Eye (tissue), 1 donor: ENCODE data around the gene CHRM1.

Experiments
- DNase-seq: peaks from one replicate; pipeline ENCODE4 v3.0.0-alpha.2; 2015

CHRM1 gene

DNA sequence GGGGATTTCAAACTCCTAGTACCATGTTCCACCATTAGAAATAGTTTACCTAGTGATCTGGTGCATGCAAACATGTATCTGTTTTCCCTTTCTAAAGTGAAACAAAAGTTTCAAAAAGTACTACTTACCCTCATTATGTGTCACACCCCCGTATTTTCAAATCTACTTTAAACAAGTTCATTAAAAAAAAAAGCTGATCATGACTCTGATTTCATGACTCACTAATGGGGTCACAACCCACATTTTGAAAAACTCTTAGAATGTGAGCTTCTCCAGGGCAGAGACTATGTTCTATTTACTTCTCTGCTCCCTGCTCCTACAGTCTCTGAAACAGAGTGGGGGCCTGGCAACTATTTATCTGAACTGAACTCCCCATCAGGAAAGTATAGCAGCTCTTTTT, 18.2 kb downstream of the CHRM1 start:
- DNase-seq: no peak

DNA sequence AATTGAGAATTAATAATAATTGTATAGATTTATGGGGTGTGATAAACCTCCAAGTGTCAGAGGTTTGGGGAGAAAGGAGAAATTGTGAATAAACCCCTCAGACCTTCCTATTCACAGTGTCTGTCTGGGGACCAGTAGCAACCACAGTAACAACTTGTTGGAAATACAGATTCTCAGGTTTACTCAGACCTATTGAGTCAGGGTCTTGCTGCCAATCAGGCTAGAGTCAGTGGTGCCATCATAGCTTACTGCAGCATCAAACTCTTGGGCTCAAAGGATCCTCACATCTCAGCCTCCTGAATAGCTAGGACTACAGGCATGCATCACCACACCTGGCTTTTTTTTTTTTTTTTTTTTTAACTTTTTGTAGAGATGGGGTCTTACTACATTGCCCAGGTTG, 23.1 kb downstream of the CHRM1 start:
- DNase-seq: no peak

DNA sequence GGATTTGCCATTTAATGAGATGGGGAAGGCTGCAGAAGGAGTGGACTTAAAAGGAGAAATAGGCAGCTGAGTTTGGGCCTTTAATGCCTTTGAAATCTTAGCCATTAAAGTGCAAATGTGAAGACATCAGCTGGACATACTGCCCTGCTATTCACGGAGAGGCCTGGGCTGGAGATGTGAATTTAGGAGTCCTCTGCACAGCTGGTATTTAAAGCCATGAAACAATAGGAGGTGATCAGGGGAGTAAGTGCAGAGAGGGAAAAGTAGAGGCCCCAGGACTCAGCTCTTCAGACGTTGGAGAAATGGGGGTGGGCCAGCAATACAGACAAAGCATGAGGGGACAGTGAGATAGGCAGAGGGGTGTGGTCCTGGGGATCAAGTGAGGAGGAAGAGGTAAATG, 23.9 kb downstream of the CHRM1 start:
- DNase-seq: no peak

DNA sequence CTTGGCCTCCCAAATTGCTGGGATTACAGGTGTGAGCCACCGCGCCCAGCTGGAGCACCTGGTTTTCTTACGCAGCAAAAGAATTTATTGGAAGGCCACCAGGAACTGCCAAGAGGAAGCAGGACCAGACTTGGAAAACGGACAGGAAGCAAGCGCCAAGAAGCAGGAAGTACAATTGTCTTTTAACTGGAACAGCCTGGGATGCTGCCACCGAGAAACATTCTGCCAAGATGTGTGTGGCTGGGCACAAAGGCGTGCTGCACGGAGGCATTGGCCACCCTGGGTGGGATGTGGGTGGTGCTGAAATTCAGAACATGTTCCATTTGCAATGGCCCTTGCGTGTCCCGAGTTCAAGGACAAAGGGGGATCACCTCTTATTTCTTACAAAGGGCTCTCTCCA, 25.1 kb downstream of the CHRM1 start:
- DNase-seq: no peak

DNA sequence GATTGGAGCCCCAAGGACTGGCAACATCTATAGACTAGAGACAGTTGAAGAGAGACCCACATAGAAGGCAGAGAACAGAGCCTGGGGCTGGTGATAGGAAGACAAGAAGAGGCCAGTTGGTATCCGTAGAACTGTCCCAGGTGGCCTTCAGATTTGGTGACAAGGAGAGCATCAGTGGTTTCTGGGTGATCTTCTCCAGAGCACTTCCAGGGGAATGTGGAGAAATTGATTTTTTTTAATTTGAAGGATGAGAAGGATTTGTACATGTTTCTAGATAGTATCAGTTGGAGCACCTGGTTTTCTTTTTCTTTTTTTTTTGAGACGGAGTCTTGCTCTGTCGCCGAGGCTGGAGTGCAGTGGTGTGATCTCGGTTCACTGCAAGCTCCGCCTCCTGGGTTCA, 25.7 kb downstream of the CHRM1 start:
- no peak for DNase-seq

DNA sequence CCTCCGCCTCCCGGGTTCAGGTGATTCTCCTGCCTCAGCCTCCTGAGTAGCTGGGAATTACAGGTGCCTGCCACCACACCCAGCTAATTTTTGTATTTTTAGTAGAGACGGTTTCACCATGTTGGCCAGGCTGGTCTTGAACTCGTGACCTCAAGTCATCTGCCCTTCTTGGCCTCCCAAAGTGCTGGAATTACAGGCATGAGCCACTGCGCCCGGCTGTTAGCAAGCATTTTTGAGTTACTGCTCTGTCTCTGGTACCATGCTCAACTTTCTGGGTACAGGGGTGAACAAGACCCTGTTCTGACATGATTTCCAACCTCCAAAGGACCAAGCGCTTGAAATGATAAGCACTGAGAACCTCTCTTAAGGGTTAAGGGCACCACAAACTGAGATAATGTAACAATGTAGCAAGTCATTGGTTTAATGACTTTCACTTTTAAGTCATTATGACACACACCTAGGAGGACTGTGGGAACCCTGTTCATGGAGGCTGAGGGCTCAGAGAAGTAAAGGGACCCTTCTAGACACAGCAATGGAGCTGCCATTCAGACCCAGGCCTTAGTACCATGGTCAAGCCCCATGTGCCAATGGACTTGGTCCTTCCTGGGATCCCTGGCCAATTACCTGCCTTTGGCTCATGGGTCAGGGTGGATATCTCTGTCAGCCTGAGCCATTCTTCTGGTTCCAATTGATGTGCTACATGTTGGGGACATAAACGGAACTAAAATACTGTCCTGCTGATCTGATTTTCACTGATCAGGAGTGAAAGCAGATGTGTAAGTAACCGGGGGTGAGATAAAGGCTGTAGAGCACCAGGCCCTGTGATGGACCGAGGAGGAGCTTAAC, 28.9 kb downstream of the CHRM1 start:
- DNase-seq: no peak

DNA sequence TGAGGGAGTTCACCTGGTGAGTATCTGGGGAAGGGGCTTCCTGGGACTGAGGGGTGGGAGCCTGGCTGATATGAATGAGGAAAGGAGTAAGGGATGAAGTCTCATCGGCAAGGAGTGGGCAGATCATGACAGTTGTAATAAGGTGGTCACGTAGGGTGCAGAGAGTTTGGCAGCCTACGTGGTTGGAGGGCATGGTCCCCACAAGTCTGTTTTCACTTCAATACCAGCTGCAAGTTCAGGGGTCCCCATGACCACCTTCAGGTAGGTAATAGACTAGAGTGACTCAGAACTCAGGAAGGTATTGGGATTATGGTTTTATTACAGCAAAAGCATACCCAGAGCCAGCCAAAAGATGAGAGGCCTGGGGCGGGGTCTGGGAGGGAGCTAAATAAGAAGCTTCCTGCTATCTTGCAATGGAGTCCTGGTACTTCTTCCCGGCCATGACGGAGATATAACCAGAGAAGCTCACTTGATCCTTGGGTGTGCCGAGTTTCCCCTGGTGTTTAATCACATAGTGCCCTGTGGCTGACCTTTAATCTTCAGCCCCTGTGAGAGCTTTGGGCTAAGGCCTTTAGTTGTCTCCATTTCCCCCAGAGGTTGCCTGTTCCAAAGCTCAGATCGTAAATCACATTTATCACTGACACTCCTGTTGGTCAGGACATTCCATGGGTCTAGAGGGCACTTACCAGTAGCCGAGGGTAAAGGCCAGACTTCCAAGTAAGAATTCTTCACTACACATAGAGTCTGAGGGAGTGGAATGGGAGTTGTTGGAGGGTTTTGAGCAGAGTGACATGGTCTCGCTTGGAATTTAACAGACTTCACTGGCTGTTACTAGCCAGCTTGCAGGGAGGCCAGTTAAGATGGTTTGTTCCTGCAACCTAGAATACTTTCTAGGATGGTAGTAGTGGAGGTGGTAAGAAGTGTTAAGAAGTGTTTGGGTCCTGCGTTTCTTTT, 31.4 kb downstream of the CHRM1 start:
- DNase-seq: no peak

DNA sequence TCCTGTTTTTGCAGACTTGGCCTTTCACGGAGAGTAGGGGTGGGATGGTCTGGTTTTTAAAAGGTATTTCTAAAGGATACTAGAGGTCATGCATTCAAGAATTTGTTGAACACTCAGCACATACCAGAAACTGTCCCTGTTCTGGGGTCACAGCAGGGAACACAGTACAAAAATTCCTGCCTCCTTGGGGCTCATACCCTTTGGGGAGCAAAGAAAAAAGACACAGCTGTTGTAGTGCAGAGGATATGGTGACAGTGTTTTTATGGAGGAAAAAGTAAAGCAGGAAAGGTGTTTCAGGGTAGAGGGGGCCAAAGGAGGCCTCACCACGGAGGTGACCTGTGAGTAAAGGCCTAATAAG, 32.1 kb downstream of the CHRM1 start:
- DNase-seq: no peak

DNA sequence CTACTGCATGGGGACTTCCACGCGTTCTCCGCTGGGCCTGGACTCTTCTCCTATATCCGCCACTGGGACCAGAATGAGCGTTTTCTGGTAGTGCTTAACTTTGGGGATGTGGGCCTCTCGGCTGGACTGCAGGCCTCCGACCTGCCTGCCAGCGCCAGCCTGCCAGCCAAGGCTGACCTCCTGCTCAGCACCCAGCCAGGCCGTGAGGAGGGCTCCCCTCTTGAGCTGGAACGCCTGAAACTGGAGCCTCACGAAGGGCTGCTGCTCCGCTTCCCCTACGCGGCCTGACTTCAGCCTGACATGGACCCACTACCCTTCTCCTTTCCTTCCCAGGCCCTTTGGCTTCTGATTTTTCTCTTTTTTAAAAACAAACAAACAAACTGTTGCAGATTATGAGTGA, 32.8 kb downstream of the CHRM1 start:
- DNase-seq: no peak

DNA sequence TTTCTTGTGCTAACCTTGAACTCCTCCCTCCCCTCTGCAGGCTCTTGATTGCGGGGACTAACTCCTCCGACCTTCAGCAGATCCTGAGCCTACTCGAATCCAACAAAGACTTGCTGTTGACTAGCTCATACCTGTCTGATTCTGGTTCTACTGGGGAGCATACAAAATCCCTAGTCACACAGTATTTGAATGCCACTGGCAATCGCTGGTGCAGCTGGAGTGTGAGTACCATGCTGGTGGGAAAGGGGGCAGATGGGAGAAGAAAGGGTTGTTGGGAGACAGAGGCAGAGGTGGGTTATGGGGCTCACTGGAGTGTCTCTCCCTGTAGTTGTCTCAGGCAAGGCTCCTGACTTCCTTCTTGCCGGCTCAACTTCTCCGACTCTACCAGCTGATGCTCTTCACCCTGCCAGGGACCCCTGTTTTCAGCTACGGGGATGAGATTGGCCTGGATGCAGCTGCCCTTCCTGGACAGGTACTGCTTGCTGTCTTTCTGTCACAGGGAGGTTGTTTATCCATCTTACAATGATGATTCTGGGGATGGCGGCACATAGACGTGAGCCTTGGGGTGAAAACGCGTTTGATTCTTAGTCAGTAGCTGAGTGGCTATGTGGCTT, 35.9 kb downstream of the CHRM1 start:
- DNase-seq: no peak

DNA sequence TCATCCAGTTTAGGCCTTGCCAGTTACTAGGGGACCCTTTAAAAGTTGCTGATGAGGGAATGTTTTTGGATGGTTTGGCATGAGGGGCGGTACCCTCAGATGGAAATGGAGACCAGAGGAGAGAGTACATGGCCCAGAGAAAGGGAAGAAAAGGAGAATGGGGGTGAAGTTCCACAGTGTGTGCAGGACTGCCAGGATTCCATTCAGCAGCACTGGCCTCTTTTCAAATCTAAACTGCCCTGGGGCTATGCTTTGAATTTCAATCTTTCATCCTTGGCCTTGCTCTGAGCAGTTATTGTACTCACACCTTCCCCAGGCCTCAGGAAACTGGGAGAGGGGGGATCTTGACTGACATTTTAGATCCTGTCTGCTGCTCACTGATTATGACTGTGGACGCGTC, 37.5 kb downstream of the CHRM1 start:
- DNase-seq: no peak

DNA sequence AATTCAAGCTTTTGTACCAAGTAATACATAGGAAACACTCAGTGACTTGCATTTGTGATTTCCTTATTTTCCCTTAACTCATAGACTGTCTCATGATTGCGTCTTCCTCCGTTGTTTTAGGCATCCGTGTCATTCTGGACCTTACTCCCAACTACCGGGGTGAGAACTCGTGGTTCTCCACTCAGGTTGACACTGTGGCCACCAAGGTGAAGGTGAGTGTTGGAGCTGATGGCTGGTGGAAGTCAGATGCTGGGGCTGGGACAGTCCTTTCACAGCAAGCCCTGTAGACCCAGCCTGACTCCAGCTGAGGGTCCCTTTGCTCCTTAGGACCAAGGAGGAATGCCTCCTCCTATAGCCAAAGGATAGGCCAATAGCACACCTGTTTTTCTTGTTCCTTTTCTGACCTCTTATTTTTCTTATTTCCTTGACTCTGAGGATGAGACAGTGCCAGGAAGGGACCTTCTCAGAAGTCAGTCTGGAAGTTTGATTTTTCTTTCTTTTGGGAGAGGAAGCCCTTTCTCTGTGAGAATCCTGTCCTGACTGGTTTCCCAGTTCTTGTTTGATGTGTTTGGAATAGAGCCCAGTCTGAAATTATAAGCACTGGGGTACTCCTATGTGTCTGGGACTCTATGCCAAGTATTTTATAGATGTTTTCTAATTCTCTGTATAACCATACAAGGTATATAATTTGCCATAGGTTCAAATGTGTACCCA, 38.2 kb downstream of the CHRM1 start:
- no peak for DNase-seq

DNA sequence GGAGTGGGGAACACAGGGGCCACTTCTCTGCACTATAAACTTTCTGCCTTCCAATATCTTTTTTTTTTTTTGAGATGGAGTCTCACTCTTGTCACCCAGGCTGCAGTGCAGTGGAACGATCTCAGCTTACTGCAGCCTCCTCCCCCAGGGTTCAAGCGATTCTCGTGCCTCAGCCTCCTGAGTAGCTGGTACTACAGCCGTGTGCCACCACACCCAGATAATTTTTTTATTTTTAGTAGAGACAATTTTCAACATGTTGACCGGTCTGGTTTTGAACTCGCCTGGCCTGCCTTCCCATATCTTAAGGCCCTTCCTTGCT, 38.8 kb downstream of the CHRM1 start:
- no peak for DNase-seq

DNA sequence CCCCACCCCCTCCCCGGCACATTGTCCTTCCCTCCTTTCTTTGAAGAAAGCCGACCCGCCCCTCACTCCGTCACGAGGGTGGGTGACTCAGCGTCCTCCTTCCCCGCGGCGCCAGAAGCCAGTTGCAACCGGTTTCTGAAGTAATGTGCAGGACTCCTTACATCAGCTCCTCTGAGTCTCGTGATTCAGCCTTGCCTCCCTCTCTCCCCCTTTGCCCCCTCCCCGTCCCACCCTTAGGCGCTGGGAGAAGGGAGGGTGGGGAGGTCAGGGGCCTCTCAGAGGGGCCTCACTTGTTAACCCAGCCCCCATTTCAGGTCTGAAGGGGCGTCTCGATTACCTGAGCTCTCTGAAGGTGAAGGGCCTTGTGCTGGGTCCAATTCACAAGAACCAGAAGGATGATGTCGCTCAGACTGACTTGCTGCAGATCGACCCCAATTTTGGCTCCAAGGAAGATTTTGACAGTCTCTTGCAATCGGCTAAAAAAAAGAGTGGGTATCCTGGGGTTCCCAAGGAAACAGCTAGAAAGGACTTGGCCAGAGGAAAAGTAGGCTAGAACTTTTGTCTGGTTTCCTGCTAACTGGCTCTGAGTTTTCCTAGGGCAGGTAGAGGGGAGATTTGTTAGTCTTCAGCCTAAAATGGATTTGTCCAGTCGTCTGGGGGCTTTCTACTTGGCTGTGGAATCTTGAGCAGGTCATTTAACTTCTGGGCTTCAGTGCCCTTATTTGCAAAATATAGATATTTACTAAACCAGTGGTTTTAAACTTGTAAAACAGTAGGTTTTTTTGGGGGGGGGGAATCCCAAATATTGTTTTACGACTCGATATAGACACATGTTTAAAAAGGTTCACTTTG, 39.4 kb downstream of the CHRM1 start:
- peak; percentile 97 for DNase-seq

DNA sequence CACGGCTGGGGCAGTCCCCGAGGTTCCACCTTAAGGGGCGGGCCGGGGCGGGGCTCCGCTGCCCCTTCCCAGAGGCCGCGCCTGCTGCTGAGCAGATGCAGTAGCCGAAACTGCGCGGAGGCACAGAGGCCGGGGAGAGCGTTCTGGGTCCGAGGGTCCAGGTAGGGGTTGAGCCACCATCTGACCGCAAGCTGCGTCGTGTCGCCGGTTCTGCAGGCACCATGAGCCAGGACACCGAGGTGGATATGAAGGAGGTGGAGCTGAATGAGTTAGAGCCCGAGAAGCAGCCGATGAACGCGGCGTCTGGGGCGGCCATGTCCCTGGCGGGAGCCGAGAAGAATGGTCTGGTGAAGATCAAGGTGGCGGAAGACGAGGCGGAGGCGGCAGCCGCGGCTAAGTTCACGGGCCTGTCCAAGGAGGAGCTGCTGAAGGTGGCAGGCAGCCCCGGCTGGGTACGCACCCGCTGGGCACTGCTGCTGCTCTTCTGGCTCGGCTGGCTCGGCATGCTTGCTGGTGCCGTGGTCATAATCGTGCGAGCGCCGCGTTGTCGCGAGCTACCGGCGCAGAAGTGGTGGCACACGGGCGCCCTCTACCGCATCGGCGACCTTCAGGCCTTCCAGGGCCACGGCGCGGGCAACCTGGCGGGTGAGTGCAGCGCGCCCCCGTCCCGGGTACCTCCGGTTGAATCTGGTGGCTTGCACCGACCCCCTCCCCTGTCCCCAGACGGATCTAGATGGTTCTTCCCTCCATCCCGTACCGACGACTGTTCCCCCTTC, 40.2 kb downstream of the CHRM1 start, which contains the start of gene SLC3A2:
SLC3A2 (plus strand) TSS at position 94 of the 776 bp plus-strand sequence; CDS start at position 222, 128 bp downstream.
- DNase-seq: peak; percentile 95

DNA sequence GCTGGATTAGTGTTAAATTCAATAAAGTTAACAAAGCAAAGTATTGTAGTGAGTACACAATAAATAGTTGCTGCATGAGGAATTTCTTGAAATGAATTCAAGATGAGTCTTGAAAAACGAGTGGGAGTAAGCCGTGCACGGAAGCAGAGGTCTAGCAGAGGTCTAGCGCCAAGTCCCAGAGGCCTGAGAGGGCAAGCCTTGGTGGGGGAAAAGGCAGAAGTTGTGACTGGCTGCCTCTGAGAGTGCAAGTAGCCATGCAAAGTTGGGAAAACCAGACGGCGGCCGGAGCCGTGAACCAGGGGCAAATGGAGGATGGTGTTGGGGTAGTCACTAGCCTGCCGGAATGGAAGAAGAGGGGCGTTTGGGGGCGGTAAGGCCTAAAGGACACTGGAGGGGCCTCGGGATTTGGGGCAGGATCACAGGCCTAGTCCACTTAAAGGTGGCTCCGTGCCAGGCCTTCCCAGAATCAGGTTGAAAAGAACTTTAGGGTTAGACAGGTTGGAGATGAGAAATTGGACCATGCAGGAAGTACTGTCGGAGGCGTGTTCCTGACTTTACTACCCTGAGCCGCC, 40.8 kb downstream of the CHRM1 start:
- no peak for DNase-seq

DNA sequence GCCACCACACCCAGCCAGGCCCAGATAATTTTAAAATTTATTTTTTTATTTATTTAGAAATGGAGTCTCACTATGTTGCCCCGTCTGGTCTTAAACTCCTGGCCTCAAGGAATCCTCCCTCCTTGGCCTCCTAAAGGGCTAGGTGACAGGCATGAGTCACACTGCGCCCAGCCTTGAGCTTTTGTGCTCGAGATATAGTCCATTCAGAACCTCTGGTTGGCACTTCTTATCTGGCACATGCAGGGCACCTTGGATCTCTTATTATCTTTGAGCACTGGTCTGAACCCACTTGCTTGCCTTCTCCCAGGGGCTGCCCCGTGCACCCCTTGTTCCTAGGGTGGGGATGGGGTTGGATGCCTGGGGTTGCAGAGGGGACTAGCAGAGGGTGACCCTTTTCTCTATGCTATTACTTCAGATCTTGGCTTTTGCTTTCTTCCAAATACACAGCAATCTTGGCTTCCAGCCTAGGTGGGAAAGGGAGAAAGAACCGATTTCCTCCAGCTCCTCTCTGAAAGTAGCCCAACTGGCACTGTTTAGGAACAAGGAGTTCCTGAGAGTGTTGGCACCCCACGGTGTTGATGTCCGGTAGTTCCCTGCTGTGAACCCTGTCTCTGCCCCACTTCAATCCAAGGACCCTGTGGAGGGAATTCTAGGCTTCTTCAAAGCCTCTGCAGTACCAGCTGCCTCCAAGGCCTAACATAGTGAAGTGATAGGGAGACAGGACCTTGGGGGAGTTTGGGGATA, 41.8 kb downstream of the CHRM1 start:
- DNase-seq: no peak

DNA sequence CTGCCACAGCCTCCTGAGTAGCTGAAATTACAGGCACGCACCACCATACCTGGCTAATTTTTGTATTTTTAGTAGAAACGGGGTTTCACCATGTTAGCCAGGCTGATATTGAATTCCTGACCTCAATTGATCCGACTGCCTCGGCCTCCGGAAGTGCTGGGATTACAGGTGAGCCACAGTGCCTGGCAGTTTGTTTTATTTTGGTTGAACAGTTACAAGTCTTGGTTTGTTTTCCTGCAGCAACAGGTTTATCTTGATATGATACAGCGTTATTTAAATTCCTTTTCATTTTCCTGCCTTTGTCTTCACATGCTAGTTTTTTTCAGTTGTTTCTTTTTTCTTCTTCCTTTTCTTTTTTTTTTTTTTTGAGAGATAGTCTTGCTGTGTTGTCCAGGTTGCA, 44.5 kb downstream of the CHRM1 start:
- DNase-seq: no peak

DNA sequence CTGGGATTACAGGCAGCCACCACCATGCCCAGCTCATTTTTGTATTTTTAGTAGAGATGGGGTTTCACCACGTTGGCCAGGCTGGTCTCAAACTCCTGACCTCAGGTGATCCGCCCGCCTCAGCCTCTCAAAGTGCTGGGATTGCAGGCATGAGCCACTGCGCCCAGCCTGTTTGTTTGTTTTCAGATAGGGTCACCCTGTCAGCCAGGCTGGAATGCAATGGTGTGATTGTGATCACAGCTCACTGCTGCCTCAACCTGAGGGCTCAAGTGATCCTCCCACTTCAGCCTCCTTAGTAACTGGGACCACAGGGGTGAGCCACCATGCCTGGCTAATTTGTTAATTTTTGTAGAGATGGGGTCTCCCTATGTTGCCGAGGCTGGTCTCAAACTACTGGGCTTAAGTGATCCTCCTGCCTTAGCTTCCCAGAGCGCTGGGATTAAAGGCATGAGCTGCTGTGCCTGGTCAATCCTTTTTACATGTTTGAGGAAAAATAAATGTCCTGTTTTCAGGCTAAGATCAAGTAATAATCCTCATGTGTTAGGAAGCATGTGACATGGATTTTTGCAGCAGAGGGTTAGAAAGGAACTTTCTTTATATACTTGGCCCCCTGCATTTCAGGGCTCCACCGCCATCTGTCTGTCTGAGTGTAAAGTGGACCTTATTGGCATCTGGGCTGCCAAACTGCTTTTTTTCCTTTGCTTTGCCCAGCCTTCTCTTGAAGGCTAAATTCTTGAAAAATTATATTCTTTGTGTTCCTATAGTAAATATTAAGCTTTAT, 45.3 kb downstream of the CHRM1 start:
- DNase-seq: no peak
